Stimulated activated CD4-positive, alpha-beta T cell treated with anti-CD3 and anti-CD28 coated beads, Interleukin-12 subunit alpha, Interleukin-12 subunit beta, amount 100 ng/mL, for 4 hours (primary cell): ENCODE results near the gene PRDM8.

ENCODE experiments used
- DNase-seq: peaks from one replicate; pipeline ENCODE4 v3.0.0-alpha.2; 2020

Gene PRDM8

GRCh38 chr4:80202190-80202711 lies 4.9 kb downstream of the PRDM8 start:
- DNase-seq = peak; percentile 80

GRCh38 chr4:80202741-80203553 lies 5.6 kb downstream of the PRDM8 start:
- DNase-seq = peak; percentile 40

DNA sequence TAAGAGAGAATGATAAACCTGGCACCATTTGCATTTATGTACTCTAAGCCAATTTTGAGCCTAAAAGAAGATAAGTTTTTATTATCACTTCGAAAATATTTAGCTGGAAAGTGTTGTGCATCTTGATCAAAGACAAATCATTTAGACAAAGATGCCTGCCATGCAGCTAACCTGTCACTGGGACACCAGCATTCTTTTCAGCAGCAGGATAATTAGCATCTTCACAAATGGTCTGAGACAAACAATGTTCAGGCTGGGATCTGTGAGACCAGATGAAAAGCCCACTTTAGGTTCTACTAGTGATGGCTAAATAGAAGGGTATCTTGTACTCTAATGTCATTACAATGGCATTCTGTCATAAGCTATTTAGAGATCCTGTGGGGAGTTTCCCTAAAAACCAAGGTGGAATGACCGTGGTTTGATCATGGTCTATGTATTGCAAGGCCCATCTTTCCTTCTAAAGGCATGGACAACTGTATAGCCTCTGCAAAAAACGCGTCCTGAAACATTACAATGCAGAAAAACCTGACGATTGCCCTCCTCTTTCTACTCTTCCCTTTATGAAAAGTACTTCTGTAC lies 7.2 kb downstream of the PRDM8 start:
- no peak for DNase-seq

DNA sequence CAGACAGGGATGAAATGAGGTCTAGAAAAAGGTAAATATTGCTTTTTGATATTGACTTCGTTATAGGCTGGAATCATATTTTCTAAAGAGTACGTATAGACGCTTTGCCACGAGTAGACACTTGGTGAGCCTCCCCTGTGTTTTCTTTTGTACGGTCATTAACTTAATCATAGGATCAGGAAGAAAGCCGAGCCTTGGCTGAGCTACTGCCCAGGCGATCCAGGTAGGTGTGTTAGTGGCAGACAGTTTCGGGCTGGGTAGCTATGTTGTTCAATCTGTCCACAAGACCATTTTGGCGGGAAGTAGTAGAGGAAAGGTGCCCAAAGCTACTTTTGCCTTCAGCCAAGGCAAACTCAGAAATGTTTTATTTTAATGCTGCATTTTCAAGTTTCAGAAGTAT lies 8.8 kb downstream of the PRDM8 start:
- DNase-seq = no peak

- no peak for DNase-seq
These were observed 9.3 kb downstream of the PRDM8 start for GRCh38 chr4:80206521-80207171.

DNA sequence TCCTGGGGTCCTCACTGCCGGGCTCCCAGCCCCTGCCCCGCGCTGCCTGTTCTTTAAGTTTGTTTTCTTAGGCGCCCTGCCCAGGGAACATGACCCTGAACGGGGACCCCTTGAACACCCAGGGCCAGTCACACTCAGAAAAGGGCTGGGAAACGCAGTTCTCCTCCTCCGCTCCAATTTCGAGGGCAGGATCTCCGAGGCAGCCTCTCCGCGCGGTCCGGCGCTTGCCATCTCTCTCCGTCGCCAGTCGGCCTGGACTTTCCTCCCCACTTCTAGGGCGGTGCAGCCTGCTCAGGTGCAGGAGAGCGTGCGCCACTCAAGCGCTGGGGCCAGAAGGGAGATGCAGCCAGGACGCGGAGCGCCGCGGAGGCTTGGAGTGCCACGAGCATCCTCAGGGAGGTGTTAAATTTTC lies 9.9 kb downstream of the PRDM8 start:
- no peak for DNase-seq

GRCh38 chr4:80207664-80208063 lies 10.4 kb downstream of the PRDM8 start:
- no peak for DNase-seq

- DNase-seq = no peak
These were observed 11.5 kb downstream of the PRDM8 start for GRCh38 chr4:80208610-80209339.

GRCh38 chr4:80209340-80209701 lies 12.0 kb downstream of the PRDM8 start:
- no peak for DNase-seq

- no peak for DNase-seq
These were observed 13.2 kb downstream of the PRDM8 start for GRCh38 chr4:80210549-80210948.

DNA sequence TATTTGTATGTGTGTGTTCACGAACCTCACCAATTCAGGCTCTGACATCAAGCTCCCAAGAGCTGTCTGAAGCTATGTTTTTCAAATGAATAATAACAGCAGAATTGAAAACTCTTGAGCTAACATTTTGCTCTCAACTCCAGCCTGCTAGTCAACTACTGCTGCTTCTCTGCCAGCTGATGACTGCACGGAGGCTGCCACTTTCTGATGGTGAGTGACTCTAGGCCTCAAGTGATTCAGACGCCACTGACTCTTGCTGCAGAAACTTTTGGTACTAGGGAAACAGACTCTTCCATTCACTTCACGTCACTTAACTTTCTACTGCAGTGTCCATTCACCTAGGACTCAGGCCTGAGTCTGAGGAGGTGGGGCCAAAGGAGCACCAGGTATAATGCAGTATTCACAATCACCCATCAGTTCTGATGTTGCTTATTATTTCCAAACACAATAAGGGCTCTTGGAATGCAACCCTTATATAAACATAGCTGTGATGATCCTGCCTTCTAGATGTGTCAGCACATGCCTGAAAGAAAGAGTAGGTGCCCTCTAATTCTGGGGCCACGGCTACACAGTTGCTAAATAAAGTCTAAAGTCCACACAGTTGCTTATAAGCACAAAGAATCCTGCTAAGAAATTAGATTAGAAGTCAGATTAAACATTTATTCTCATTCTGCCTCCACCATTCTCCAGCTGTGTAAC lies 16.0 kb downstream of the PRDM8 start:
- no peak for DNase-seq

DNA sequence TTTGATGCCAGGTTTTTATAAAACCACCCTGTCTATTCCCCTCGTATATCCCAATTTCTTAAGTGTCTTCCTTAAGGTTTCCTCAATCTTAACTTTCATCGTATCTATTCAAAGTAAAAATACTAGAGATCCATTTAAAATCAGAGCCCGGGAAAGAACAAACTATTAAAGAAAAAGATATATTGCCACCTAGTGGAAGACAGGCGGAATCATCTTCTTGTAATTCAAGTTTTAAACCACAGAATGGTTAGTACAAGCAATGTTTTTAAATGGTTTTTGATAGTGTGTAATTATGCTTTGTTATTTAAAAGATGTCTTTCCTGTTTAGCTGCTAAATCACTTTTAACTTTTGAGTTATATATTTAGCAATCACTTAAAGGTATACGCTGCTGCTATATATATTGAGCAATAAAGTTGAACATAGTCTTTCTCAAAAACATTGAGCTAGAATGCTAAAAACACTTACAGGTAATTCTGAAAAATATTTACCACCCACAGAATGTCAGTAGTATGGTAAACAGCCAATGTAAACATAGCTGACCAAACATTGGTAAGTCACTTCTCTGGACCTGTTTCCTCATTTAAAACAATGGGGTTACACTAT lies 18.2 kb downstream of the PRDM8 start:
- no peak for DNase-seq

DNA sequence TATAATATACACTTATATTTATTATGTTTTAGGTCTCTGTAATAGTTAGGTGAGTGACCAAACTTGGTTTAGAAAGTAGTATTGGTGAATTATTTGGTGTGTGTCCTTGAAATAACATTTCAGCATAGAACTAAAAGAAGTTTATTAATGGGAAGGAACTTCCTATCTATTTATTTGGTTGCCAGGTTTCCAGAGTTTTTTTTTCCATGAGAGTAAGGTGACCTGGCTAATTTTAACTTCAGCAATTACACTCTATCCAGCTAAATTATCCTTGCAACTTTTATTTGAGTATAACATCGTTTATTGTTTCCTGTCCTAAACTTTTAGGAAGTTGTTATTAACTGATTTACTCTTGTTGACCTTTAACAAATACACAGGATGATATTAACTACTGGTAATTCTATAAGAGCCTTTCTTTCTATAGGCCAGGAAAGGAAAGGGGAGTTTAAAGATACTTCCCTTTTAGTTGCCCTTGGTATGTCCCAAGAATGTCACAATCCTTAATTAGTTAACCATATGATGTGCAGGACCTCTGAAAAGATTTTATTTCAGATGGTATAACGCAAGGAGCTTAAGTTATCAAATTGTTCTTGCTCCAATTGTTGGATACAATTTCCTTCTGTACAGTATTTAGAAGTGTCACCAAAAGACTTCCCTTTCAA lies 18.9 kb downstream of the PRDM8 start:
- no peak for DNase-seq

DNA sequence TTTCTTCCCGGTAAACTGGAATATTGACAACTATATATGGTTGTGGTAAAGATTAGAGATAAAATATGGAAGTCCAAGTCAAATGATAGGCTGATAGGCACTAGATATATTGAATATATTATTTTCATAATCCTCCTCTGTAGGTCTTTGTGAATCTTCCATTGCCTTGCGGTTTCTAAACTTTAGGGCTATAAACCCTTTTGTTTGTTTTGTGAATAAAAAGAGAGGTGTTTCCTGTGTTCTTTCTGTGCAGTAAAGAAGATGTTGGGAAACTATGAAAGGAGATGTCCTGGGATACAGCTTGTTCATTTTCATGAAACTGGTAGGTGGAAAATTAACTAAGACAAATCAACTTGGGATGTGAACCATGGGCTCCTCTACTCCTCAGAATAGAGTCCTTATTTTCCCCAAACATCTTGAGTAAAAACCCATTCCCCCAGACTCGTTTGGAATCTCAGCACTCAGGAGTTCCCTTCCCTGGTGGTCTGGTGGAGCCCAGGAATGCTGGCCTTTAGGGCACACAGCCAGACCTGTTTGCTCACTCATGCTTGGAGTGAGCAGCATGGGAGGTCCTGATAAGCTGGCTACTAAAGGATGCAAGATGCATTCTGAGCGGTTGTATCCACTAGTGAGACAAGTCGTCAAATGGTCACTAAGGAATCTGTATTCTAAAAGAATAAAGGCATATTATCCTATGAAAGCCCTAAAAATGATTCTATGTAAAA lies 22.2 kb downstream of the PRDM8 start:
- no peak for DNase-seq

DNA sequence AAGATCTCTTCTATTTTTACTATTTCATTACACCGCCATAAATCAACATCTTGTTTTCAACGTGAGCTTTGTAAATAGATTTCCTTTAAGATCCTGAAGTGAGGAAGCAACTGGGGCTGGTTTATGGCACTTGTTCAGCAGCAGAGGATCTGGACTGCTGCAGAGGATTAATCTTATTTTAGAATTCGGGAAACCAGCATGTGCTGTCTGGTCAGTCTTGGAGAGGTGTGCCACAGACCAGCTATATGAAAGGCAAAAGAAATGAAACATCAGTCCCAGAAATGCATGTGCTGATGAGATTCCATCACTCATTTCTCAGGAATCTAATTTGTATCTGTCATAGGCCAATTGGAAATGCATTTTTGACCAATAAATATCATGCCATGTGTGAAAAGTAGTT lies 23.4 kb downstream of the PRDM8 start:
- DNase-seq = no peak

GRCh38 chr4:80221161-80221560 lies 23.9 kb downstream of the PRDM8 start:
- DNase-seq = no peak

DNA sequence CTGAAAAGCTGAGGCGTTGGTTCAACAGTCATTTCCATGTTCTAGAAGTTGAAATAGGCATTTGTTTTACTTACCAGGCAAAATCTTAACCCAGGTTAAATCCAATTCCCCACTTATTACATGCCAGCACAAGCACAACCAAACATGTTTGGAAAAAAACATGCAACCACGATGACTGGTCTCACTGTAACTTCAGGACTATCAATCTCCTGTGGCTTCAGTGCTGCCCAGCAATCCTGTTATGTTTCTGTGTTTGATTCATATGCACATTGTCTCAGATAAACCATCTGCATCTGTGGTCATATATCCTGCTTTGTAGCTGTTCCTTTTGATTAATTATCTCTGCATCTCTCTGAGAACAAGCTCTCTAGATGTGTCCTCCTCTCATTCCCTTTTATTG lies 28.3 kb downstream of the PRDM8 start:
- no peak for DNase-seq

- DNase-seq = no peak
These were observed 28.8 kb downstream of the PRDM8 start for GRCh38 chr4:80226094-80226493.

DNA sequence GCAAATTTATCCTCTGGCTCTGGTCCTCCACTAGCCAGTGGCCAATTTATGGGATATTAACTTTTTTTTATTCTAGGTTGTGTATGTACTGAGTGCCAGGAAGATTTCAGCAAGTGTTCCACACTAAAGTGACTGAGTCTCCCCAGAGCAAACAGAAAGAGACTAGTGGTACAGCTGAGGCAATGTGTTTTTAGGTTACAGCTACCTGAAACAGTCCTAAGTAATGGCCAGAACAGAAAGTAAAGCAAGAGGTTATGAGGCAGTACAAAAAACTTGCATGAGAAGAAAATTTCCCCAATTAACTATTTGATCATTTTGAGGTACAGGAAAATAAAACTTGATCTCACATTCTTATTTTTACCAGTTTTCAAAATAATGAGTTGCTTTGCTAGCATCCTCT lies 31.2 kb downstream of the PRDM8 start:
- DNase-seq = no peak

DNA sequence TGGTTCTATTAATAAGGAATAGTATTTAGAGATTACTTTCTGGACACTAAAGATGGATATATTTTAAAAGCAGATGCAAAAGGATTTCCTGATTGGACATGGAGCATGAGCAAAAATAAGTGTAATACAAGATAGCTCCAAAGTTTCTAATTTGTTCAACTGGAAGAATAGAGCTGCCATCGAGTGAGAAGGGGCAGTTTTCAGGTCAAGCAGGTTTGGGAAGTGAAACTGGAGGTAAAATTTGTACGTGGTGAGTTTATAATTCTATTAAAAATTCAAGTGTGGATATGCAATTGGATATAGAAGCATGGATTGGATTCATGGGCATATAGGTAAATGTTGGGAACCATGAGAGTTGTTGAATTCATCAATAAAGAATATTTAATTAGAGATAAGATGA lies 31.8 kb downstream of the PRDM8 start:
- no peak for DNase-seq

- DNase-seq = no peak
These were observed 32.3 kb downstream of the PRDM8 start for GRCh38 chr4:80229590-80229989.
